Neural progenitor cell (in vitro differentiated cells): Measurements from ENCODE around the gene RSL24D1. TPM values are rescaled to one million over a fixed set of nuclear protein-coding genes. Genes with fewer than 3 reads are reported as not detected.

ENCODE experiments used
- DNase-seq: peaks from one replicate; pipeline ENCODE4 v3.0.0-alpha.2; 2016; ENCODE audit warnings: low spot score
- H2AFZ ChIP-seq: fragments of 200-600 bp; sonication (generic); replicated peaks from 2 replicates; pipeline ENCODE4 v1.6.1; 2016; ENCODE audit warnings: antibody characterized with exemption
- H3F3A ChIP-seq: fragments of 200-600 bp; sonication (generic); 2 replicates; pipeline ENCODE4 v1.6.1; 2016; ENCODE audit warnings: antibody characterized with exemption, low read depth
- H3K27ac ChIP-seq: fragments of 200-600 bp; sonication (generic); 2 replicates; pipeline ENCODE4 v1.5.1; 2016; ENCODE audit warnings: mild to moderate bottlenecking
- H3K27me3 ChIP-seq: fragments of 200-600 bp; sonication (generic); 2 replicates; pipeline ENCODE4 v1.6.1; 2016; ENCODE audit warnings: mild to moderate bottlenecking, moderate library complexity
- H3K36me3 ChIP-seq: fragments of 200-600 bp; sonication (generic); 2 replicates; pipeline ENCODE4 v1.5.1; 2016
- H3K4me1 ChIP-seq: fragments of 200-600 bp; sonication (generic); 2 replicates; pipeline ENCODE4 v1.6.1; 2016; ENCODE audit warnings: mixed run types
- H3K4me2 ChIP-seq: fragments of 200-600 bp; sonication (generic); 2 replicates; pipeline ENCODE4 v1.6.1; 2016
- H3K4me3 ChIP-seq: fragments of 200-600 bp; sonication (generic); 2 replicates; pipeline ENCODE4 v1.5.1; 2016
- H3K79me2 ChIP-seq: fragments of 200-600 bp; sonication (generic); 2 replicates; pipeline ENCODE4 v1.6.1; 2016; ENCODE audit warnings: low read depth
- H3K9ac ChIP-seq: fragments of 200-600 bp; sonication (generic); 2 replicates; pipeline ENCODE4 v1.6.1; 2016
- H3K9me3 ChIP-seq: fragments of 200-600 bp; sonication (generic); 2 replicates; pipeline ENCODE4 v1.5.1; 2016; ENCODE audit warnings: low read depth
- H4K20me1 ChIP-seq: fragments of 200-600 bp; sonication (generic); 2 replicates; pipeline ENCODE4 v1.6.1; 2016; ENCODE audit warnings: low read depth
- H3K27ac Mint-ChIP-seq: 3 replicates; pipeline ENCODE4 v1.8.0; 2021; ENCODE audit warnings: mixed read lengths
- H3K27me3 Mint-ChIP-seq: 2 replicates; pipeline ENCODE4 v1.8.0; 2022; ENCODE audit warnings: low read depth, mild to moderate bottlenecking, inconsistent platforms, moderate library complexity, mixed read lengths; ENCODE audit not compliant: insufficient read depth
- H3K36me3 Mint-ChIP-seq: 3 replicates; pipeline ENCODE4 v1.8.0; 2021; ENCODE audit warnings: mixed read lengths
- H3K4me1 Mint-ChIP-seq: 3 replicates; pipeline ENCODE4 v1.8.0; 2021; ENCODE audit warnings: mixed read lengths
- H3K4me3 Mint-ChIP-seq: 3 replicates; pipeline ENCODE4 v1.8.0; 2021; ENCODE audit warnings: mild to moderate bottlenecking, moderate library complexity, mixed read lengths
- H3K9me3 Mint-ChIP-seq: 3 replicates; pipeline ENCODE4 v1.8.0; 2020; ENCODE audit warnings: mixed read lengths
- EZH2 ChIP-seq: fragments of 200-600 bp; sonication (generic); IDR thresholded peaks from 2 replicates; pipeline ENCODE4 v1.6.1; 2017; ENCODE audit warnings: antibody characterized with exemption, mild to moderate bottlenecking, moderate library complexity
- EZH2phosphoT487 ChIP-seq: fragments of 200-600 bp; sonication (generic); IDR thresholded peaks from 2 replicates; pipeline ENCODE4 v1.6.1; 2017; ENCODE audit warnings: antibody characterized with exemption
- total RNA-seq: library from RNA; depleted of rRNA; stranded (reverse); fragments of >200 nt; gene quantifications from 2 replicates; pipeline ENCODE4 v1.2.3, GENCODE V29; 2015; ENCODE audit warnings: low replicate concordance
- TF ChIP-seq, protein P1 (sequence below): fragments of 200-600 bp; sonication (generic); IDR thresholded peaks from 2 replicates; pipeline ENCODE4 v1.5.1; 2017; ENCODE audit warnings: antibody characterized with exemption, mild to moderate bottlenecking

RSL24D1 gene
- total RNA-seq, 1 donor from 2014 or later: 192 TPM

DNA sequence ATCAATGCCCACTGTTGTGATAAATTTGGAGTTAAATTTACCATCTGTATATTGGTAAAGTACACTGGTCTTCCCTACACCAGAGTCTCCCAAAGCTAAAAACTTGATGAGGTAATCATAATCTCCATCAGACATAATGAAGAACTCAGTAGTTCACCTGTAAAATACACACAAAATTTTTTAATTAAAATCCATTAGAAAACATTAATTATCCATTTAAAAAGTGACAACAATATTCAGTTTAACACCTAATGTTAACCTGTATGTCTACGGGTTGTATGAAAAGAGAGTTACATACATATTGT lies 38.0 kb upstream of the RSL24D1 start:
- Histone ChIP-seq H4K20me1 (no peaks in the 10 kb centered on the region), H3K27me3 (no peaks in the 10 kb centered on the region), H3K9ac (no peak overlapping the region), H3F3A (no peaks in the 10 kb centered on the region), H3K9me3 (no peaks in the 10 kb centered on the region), H3K4me2 (no peak overlapping the region), H3K27ac (no peak overlapping the region), H3K36me3 (no peaks in the 10 kb centered on the region), H3K79me2 (no peaks in the 10 kb centered on the region), H2AFZ (no peak overlapping the region), H3K4me3 (no peak overlapping the region), H3K4me1 (no peaks in the 10 kb centered on the region)
- peaks cover 2% of the 10 kb centered on the region for H3K27me3 Mint-ChIP-seq
- TF ChIP-seq EZH2 (no peak), EZH2phosphoT487 (no peak)
- TF ChIP-seq, protein P1, sequence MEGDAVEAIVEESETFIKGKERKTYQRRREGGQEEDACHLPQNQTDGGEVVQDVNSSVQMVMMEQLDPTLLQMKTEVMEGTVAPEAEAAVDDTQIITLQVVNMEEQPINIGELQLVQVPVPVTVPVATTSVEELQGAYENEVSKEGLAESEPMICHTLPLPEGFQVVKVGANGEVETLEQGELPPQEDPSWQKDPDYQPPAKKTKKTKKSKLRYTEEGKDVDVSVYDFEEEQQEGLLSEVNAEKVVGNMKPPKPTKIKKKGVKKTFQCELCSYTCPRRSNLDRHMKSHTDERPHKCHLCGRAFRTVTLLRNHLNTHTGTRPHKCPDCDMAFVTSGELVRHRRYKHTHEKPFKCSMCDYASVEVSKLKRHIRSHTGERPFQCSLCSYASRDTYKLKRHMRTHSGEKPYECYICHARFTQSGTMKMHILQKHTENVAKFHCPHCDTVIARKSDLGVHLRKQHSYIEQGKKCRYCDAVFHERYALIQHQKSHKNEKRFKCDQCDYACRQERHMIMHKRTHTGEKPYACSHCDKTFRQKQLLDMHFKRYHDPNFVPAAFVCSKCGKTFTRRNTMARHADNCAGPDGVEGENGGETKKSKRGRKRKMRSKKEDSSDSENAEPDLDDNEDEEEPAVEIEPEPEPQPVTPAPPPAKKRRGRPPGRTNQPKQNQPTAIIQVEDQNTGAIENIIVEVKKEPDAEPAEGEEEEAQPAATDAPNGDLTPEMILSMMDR: no peak
- H3K4me3 Mint-ChIP-seq: no peak overlapping the region
- H3K4me1 Mint-ChIP-seq: no peaks in the 10 kb centered on the region
- no peaks in the 10 kb centered on the region for H3K36me3 Mint-ChIP-seq
- no peak for DNase-seq
- no peak overlapping the region for H3K27ac Mint-ChIP-seq
- no peaks in the 10 kb centered on the region for H3K9me3 Mint-ChIP-seq

DNA sequence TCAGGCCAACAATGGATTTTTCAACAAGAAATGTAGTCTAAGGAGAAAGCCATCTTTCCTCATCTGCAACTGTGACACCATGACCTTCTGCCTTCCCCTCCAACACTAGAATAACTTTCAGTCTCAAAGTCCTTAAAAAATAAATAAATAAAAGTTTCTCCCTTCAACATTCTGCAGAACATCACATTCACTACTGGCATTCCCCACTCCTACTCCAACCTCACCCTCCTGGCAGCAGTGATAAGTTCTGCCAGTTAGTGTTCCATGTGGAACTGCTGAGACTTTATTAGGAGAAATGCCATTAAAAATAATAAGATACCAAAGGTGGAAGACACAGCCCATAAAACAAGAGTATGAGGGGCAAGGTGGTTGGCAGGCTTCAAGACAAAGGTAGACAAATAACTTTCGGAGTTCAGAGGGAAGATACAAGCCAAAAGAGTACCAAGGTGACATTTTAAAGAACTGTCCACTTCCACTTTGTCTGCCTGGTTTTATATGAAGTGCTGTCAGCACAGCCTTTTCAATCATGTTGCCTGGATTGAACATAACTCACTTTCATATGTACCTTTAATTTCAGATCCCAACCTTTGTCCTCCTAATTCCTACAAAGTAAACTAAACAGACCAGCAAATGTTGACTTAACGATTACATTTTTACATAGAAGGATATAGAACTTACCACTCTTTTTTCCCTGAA lies 37.5 kb upstream of the RSL24D1 start:
- Histone ChIP-seq H3K4me3 (no peak overlapping the region), H3K79me2 (no peaks in the 10 kb centered on the region), H3K9me3 (no peaks in the 10 kb centered on the region), H3K27ac (no peak overlapping the region), H3K4me2 (no peak overlapping the region), H2AFZ (no peak overlapping the region), H3K36me3 (no peaks in the 10 kb centered on the region), H3K9ac (no peak overlapping the region), H3K27me3 (no peaks in the 10 kb centered on the region), H4K20me1 (no peaks in the 10 kb centered on the region), H3F3A (no peaks in the 10 kb centered on the region), H3K4me1 (no peaks in the 10 kb centered on the region)
- Mint-ChIP-seq H3K9me3 (no peaks in the 10 kb centered on the region), H3K27ac (no peak overlapping the region), H3K4me3 (no peak overlapping the region), H3K4me1 (no peaks in the 10 kb centered on the region), H3K27me3 (peaks cover 2% of the 10 kb centered on the region), H3K36me3 (no peaks in the 10 kb centered on the region)
- TF ChIP-seq EZH2 (no peak), EZH2phosphoT487 (no peak)
- TF ChIP-seq, protein P1: no peak
- no peak for DNase-seq

DNA sequence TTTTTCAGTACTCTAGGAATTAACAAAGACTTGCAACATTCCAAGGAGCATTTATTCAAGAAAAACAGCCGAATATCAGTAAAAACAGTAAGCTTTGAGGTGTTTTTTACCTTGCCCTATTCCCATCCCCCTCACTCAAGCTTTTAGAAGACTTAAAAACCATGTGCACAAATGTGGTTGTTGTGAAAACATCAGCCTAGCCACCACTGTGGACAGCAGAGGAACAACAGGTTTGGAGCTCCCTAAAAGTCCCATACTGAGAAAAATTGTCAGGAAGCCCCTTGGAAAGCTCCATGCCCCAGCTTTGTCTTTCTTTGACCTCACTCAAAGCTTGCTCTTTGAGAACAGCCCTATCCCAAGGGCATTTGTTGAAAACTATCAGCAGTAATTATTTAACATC lies 34.7 kb upstream of the RSL24D1 start:
- Histone ChIP-seq H3K4me3 (no peak overlapping the region), H2AFZ (no peak overlapping the region), H3K9me3 (no peaks in the 10 kb centered on the region), H3K36me3 (no peaks in the 10 kb centered on the region), H3K27ac (no peak overlapping the region), H3F3A (no peaks in the 10 kb centered on the region), H3K4me2 (no peak overlapping the region), H4K20me1 (no peaks in the 10 kb centered on the region), H3K9ac (no peak overlapping the region), H3K4me1 (no peaks in the 10 kb centered on the region), H3K79me2 (no peaks in the 10 kb centered on the region), H3K27me3 (no peaks in the 10 kb centered on the region)
- TF ChIP-seq, protein P1: no peak
- TF ChIP-seq EZH2 (no peak), EZH2phosphoT487 (no peak)
- Mint-ChIP-seq H3K9me3 (no peaks in the 10 kb centered on the region), H3K27me3 (peaks cover 2% of the 10 kb centered on the region), H3K4me1 (no peaks in the 10 kb centered on the region), H3K36me3 (no peaks in the 10 kb centered on the region), H3K4me3 (no peak overlapping the region), H3K27ac (no peak overlapping the region)
- DNase-seq: no peak
